LNCaP clone FGC (cell line): ENCODE measurements around the gene IL9R.
"Not testable (repeated sequence)": the region's sequence is repeated elsewhere in the genome, so short reads cannot be mapped to it uniquely, and the experiment has no call there.

Source experiments
- DNase-seq: peaks from one replicate; pipeline ENCODE4 v3.0.0-alpha.2; 2011; ENCODE audit warnings: low read depth
- H3K4me3 ChIP-seq: 2 replicates; pipeline ENCODE4 v1.5.1; 2011; ENCODE audit warnings: mild to moderate bottlenecking, low read depth, low read length, control low read depth
- CTCF ChIP-seq: IDR thresholded peaks from 2 replicates; pipeline ENCODE4 v1.5.1; 2012; ENCODE audit warnings: mild to moderate bottlenecking; ENCODE audit not compliant: control insufficient read depth, insufficient read depth; ENCODE audit errors: extremely low read depth

Gene IL9R

GRCh38 chrX:156003486-156004185 is 6.1 kb downstream of the IL9R start:
- TF ChIP-seq CTCF = no peak
- no peak overlapping the region for H3K4me3 ChIP-seq
- DNase-seq = no peak

- no peak overlapping the region for H3K4me3 ChIP-seq
- no peak for TF ChIP-seq CTCF
- no peak for DNase-seq
Measured at GRCh38 chrX:156004256-156004655, 6.8 kb downstream of the IL9R start.

- TF ChIP-seq CTCF = no peak
- no peak for DNase-seq
- no peak overlapping the region for H3K4me3 ChIP-seq
Measured at GRCh38 chrX:156004740-156005139, 7.2 kb downstream of the IL9R start.

- TF ChIP-seq CTCF = no peak
- no peak overlapping the region for H3K4me3 ChIP-seq
- no peak for DNase-seq
Measured at GRCh38 chrX:156005144-156005543, 7.6 kb downstream of the IL9R start.

- DNase-seq, H3K4me3 ChIP-seq: not testable (repeated sequence)
Measured at GRCh38 chrX:156006468-156006867, 9.0 kb downstream of the IL9R start.

GRCh38 chrX:156008379-156008778 is 10.9 kb downstream of the IL9R start:
- H3K4me3 ChIP-seq, DNase-seq: not testable (repeated sequence)

GRCh38 chrX:156008915-156009314 is 11.4 kb downstream of the IL9R start:
- no peak for TF ChIP-seq CTCF
- H3K4me3 ChIP-seq = no peak overlapping the region
- no peak for DNase-seq

GRCh38 chrX:156009691-156010090 is 12.2 kb downstream of the IL9R start:
- not testable (repeated sequence) for H3K4me3 ChIP-seq, DNase-seq

GRCh38 chrX:156013286-156013953 is 15.9 kb downstream of the IL9R start:
- not testable (repeated sequence) for H3K4me3 ChIP-seq, DNase-seq

- DNase-seq, H3K4me3 ChIP-seq: not testable (repeated sequence)
Measured at GRCh38 chrX:156019846-156020245, 22.4 kb downstream of the IL9R start.

GRCh38 chrX:156023002-156023401 is 25.5 kb downstream of the IL9R start:
- not testable (repeated sequence) for H3K4me3 ChIP-seq, DNase-seq

- not testable (repeated sequence) for DNase-seq, H3K4me3 ChIP-seq
Measured at GRCh38 chrX:156024949-156025492, 27.5 kb downstream of the IL9R start.
